ENCODE data around the gene ITM2B. TPM values are rescaled to one million over a fixed set of nuclear protein-coding genes. Genes with fewer than 3 reads are reported as not detected.

ITM2B gene
- total RNA-seq, 1 donor from 2014 or later: 244 TPM

GRCh38 chr13:48265217-48265815, 32.3 kb downstream of the ITM2B start:
- no peak for TF ChIP-seq CTCF (IDR thresholded peaks at IDR 0.05; ENCODE audit: unreplicated experiment)
- H3K4me3 Mint-ChIP-seq: no peak overlapping the region
- no peak overlapping the region for H3K27ac Mint-ChIP-seq
- no peak for DNase-seq (ENCODE audit: low spot score in 2 of 2, unreplicated experiment in 2 of 2)
- H3K4me1 Mint-ChIP-seq: peaks cover 13% of the 10 kb centered on the region
- H3K9me3 Mint-ChIP-seq: no peaks in the 10 kb centered on the region
- H3K36me3 Mint-ChIP-seq: peaks cover 48% of the 10 kb centered on the region
- H3K27me3 Mint-ChIP-seq (ENCODE audit: low read depth): no peaks in the 10 kb centered on the region

GRCh38 chr13:48266150-48266549, 33.1 kb downstream of the ITM2B start:
- Mint-ChIP-seq H3K27me3 (ENCODE audit: low read depth) (no peaks in the 10 kb centered on the region), H3K27ac (no peak overlapping the region)

GRCh38 chr13:48266701-48267639, 34.0 kb downstream of the ITM2B start:
- Mint-ChIP-seq H3K9me3 (no peaks in the 10 kb centered on the region), H3K27ac (peak overlapping the region; percentile 59), H3K36me3 (peaks cover 40% of the 10 kb centered on the region), H3K4me1 (peaks cover 13% of the 10 kb centered on the region), H3K27me3 (ENCODE audit: low read depth) (no peaks in the 10 kb centered on the region), H3K4me3 (no peak overlapping the region)
- no peak for TF ChIP-seq CTCF (IDR thresholded peaks at IDR 0.05; ENCODE audit: unreplicated experiment)
- DNase-seq (ENCODE audit: low spot score in 2 of 2, unreplicated experiment in 2 of 2): no peak

More at GRCh38 chr13:48266150-48266549, 33.1 kb downstream of the ITM2B start:
- Mint-ChIP-seq H3K4me3 (no peak overlapping the region), H3K36me3 (peaks cover 42% of the 10 kb centered on the region), H3K4me1 (peaks cover 13% of the 10 kb centered on the region), H3K9me3 (no peaks in the 10 kb centered on the region)
- no peak for TF ChIP-seq CTCF (IDR thresholded peaks at IDR 0.05; ENCODE audit: unreplicated experiment)
- no peak for DNase-seq (ENCODE audit: low spot score in 2 of 2, unreplicated experiment in 2 of 2)

- H3K36me3 Mint-ChIP-seq: peaks cover 32% of the 10 kb centered on the region
- H3K27me3 Mint-ChIP-seq (ENCODE audit: low read depth): no peaks in the 10 kb centered on the region
- TF ChIP-seq CTCF (IDR thresholded peaks at IDR 0.05; ENCODE audit: unreplicated experiment): no peak
- H3K4me3 Mint-ChIP-seq: no peak overlapping the region
- peaks cover 13% of the 10 kb centered on the region for H3K4me1 Mint-ChIP-seq
- no peaks in the 10 kb centered on the region for H3K9me3 Mint-ChIP-seq
- no peak for DNase-seq (ENCODE audit: low spot score in 2 of 2, unreplicated experiment in 2 of 2)
- H3K27ac Mint-ChIP-seq: no peak overlapping the region
Observed at GRCh38 chr13:48268019-48268418, 35.0 kb downstream of the ITM2B start.

- DNase-seq (ENCODE audit: low spot score in 2 of 2, unreplicated experiment in 2 of 2): no peak
- TF ChIP-seq CTCF (IDR thresholded peaks at IDR 0.05; ENCODE audit: unreplicated experiment): no peak
- H3K27ac Mint-ChIP-seq: no peak overlapping the region
- no peaks in the 10 kb centered on the region for H3K27me3 Mint-ChIP-seq (ENCODE audit: low read depth)
- no peaks in the 10 kb centered on the region for H3K9me3 Mint-ChIP-seq
- H3K4me3 Mint-ChIP-seq: no peak overlapping the region
- no peaks in the 10 kb centered on the region for H3K4me1 Mint-ChIP-seq
- peaks cover 13% of the 10 kb centered on the region for H3K36me3 Mint-ChIP-seq
Observed at GRCh38 chr13:48273346-48273745, 40.3 kb downstream of the ITM2B start.
